Stimulated activated CD8-positive, alpha-beta memory T cell treated with anti-CD3 and anti-CD28 coated beads, Interleukin-7, amount 100 ng/mL, for 24 hours (primary cell): ENCODE measurements around the gene CPT1B.
"Not testable (repeated sequence)": the region's sequence is repeated elsewhere in the genome, so short reads cannot be mapped to it uniquely, and the experiment has no call there.

Experiments
- DNase-seq: peaks from one replicate; pipeline ENCODE4 v3.0.0-alpha.2; 2020; ENCODE audit warnings: low read depth

Gene CPT1B

DNA sequence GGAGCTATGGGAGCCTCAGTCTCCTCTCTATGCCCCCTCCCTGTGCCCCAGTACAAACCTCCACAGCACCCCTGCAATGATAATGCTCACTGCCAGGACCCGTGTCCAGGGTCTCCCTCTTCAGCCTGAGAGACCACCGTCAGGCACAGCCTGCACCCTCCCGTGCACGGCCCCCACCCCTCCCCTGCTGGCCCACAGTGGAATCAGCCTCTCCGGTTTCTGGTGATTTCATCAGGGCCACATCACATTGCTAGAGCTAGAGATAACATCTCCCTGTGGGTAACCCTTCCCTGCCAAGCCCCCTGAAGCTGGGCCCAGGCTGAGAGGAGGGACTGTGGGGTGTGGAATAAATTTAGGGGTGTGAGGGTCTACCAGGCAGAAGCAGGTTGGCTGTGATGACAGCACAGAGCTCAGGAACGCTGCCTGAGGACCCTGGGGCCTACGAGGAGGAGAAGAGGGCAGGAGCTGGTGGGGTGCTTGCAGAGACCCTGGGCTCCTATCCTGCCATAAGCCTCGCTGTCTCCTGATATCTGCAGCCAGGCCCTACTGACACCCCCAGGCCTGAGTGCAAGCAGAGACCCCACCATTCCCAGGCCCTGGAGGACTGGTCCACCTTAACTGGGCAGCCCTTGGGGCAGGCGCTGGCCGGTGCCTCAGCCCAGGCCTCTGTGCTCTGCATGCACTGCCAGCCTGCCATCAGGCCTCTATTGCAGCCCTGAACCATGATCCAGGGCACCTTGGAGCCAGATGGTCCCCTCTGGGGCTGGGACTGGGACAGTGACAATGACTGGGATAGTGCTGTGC is 32.5 kb downstream of the CPT1B start, which contains the start of gene KLHDC7B:
Gene KLHDC7B (plus strand): TSS at position 378 of the 804 bp plus-strand sequence. CDS start 345 bp downstream, at position 723.
- DNase-seq = no peak

DNA sequence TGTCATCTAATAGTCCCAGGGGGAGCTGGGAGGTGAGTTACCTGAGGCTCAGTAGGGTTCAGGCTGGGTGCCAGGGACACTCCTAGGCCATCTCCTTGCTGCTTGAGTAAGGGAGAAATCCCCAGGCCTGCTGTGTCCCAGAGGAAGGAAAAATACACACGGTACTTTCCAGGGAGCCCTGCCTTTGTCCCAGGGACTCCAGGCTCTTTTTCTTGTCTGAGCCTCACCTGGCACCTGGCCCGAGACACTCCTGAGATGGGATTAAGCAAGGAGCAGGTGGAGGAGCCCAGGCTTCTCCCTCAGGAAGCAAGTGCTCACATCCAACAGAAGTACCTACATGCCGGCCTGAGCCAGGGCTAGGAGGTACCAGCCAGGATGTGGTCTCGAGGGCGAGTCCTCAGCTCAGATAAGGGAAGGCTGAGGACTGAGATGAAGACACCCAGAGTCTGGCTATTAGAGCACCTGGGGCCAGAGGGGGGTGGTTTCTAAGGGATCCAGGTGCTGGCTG is 33.4 kb downstream of the CPT1B start:
- no peak for DNase-seq

DNA sequence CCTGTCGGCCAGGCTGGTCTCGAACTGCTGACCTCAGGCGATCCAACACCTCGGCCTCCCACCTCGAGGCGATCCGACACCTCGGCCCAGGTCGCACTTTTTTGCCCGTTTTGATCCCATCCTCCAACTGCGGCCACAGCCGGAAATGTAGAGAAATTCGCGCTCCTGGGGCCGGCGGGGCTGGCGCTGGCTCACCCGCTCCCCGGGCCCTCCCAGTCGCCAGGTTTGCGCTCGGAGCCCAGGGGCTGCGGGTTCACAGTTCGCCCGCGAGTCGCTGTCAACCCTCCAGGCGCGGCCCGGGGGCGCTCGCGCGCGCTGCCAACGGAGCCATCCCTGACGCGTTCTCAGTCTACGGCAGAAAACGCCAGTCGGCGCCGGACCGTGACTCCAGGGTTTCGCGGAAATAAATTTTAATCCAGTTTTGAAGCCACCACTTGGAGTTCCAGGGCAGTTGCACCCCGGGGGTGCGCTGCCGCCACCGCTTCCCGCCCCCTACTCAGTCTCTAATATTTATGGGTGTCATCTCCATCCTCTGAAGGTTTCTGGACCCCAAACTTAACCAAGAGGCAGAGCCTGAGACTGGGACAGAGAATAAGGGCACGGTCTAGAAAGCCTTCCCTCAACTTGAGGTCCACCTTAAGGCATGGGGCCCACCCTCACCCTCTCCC is 34.0 kb downstream of the CPT1B start:
- DNase-seq = peak; percentile 63

DNA sequence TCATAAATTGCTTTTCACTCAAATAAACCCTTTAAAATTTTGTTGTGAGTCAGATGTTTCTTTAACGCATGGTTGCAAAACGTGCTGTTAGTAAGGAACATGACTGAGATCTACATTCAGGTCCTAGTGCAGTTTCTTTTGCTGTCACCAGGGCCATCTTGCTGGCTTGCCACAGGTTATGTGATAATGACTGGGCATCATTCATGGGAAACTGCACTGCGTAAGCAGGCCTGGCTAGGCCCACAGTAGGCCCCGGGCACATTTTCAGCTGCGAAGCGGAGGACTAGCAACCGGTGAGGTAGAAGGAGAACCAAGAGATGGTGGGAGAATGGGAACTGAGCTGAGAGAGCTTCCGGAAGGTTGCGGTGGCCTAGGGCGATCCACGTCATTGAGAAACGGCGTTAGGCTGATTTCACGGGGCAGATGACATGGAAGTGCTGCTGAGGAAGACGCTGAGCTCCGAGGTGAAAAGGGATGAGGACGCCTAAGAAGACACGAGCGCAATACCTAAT is 35.8 kb downstream of the CPT1B start:
- no peak for DNase-seq

DNA sequence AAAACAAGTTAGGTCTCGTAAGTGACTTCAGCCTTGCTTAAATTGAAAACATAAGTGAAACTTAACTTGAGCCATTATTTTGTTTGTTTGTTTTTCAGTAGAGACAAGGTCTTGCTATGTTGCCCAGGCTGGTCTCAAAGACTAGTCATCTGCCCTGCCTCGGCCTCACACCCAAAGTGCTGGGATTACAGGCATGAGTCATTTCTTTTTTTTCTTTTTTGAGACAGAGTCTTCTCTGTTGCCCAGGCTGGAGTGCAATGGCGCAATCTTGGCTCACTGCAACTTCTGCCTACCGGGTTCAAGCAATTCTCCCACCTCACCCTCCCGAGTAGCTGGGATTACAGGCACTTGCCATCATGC is 36.6 kb downstream of the CPT1B start:
- DNase-seq = not testable (repeated sequence)

DNA sequence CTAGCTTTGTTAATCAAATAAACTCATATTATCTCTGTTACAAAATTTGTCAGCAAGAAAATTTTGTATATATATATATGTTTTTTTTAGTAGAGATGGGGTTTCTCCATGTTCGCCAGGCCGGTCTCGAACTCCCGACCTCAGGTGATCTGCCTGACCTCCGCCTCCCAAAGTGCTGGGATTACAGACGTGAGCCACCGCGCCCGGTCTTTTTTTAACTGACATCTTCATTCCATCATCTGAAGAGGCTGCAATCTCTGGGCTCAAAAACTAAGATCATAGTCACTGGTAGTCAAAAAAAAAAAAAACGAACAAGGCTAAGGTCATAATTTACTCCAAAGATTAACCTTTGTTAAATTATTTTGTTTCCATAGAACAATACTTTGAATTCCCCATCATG is 37.8 kb downstream of the CPT1B start:
- no peak for DNase-seq

DNA sequence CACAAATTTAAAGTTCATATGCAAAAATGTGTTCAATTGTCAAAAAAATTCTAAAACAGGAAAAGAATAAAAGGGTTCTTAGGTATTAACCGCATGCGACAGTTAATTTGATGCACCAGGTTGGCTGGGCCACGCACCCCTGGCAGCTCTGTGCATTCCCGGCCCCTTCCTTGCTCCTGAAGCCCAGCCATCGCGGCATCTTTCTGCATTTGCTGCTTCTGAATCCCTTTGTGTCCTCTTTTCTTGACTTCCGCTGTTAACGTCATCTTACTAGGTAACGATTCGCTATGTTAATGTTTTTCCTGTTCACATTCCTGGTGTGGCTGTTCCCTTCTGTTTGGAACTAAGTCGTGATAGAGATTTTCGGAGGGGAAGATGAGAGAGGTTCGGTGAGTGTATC is 40.5 kb downstream of the CPT1B start:
- no peak for DNase-seq

DNA sequence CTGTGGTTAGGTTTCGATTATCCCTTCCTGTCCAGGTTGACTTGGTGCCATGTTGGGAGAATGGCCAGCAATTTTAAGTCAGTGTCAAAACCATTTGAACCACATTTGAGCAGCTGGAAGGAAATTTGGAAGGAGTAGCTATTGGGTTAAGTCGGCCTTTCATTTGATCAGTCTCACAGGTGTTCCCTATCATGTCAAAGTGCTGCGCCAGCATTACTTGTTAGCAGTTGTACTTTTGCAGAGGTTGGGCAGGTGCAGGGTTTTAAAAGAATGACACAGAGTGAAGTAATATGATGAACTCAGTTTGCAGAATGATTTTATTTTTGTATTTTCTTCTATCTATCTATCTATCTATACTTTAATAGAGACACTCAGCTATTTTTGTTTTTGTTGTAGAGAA is 42.0 kb downstream of the CPT1B start:
- DNase-seq = no peak

DNA sequence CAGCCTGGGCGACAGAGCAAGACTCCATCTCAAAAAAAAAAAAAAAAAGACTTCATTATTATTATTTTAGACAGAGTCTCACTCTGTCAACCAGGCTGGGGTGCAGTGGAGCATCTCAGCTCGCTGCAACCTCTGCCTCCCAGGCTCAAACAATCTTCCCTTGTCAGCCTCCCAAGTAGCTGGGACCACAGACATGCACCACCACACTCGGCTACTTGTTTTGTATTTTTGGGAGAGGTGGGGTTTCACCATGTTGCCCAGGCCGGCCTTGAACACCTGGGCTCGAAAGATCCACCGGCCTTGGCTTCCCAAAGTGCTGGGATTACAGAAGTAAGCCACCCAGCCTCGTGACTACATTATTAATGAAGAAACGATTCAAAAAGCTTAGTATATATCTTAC is 43.1 kb downstream of the CPT1B start:
- DNase-seq = no peak

DNA sequence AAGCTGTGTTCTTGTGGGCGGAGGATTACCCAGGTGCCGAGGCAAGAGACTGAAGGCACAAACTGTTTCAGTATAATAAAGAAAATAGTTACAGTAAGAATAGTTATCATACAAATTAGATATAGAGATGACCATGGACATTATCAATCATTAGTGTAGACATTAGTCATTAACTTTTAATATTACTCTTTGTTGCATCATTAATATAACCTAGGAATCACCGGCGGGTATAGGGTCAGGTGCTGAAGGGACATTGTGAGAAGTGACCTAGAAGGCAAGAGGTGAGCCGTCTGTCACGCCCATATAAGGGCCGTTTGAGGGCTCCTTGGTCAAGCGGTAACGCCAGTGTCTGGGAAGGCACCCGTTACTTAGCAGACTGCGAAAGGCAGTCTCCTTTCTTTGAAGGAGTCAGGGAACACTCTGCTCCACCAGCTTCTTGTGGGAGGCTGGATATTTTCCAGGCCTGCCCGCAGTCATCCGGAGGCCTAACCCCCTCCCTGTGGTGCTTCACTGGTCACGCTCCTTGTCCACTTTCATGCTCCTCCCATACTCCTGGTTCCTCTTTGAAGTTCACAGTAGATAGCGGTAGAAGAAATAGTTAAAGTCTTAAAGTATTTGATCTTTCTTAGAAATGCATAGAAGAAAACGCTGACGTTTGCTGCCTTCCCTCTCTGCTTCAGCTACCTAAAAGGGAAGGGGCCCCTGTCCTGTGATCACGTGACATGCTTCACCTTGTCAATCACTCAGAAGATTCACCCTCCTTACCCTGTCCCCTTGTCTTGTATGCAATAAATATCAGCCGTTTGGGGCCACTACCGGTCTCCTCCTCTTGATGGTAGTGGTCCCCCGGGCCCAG is 44.1 kb downstream of the CPT1B start:
- not testable (repeated sequence) for DNase-seq

DNA sequence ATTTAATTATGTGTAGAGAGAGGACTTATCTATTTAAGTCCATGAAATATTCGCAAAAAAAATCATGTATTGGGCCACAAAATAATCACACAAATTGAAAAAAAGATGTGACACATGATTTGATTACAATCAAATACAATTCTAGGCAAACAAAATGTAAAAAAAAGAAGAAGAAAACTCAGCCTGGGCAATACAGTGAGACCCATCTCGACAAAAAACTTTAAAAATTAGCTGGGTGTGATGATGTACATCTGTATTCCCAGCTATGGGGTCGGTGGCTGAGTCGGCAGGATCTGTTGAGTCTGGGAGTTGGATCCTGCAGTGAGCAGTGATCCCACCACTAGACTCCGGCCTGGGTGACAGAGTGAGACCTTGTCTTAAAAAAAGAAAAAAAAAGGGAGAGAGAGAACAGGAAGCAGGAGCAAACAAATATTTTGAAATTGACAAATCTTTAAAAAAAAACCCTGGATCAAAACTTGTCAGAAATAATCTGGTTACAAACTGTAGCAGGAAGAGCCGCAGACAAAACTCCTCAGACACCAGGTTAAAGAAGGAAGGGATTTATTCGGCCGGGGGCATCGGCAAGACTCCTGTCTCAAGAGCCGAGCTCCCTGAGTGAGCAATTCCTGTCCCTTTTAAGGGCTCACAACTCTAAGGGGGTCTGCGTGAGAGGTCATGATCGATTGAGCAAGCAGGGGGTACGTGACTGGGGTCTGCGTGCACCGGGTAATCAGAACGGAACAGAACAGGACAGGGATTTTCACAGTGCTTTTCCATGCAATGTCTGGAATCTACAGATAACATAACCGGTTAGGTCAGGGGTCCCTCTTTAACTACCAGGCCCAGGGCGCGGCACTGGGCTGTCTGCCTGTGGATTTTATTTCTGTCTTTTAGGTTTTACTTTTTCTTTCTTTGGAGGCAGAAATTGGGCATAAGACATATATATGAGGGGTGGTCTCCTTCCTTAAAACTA is 45.1 kb downstream of the CPT1B start:
- no peak for DNase-seq

DNA sequence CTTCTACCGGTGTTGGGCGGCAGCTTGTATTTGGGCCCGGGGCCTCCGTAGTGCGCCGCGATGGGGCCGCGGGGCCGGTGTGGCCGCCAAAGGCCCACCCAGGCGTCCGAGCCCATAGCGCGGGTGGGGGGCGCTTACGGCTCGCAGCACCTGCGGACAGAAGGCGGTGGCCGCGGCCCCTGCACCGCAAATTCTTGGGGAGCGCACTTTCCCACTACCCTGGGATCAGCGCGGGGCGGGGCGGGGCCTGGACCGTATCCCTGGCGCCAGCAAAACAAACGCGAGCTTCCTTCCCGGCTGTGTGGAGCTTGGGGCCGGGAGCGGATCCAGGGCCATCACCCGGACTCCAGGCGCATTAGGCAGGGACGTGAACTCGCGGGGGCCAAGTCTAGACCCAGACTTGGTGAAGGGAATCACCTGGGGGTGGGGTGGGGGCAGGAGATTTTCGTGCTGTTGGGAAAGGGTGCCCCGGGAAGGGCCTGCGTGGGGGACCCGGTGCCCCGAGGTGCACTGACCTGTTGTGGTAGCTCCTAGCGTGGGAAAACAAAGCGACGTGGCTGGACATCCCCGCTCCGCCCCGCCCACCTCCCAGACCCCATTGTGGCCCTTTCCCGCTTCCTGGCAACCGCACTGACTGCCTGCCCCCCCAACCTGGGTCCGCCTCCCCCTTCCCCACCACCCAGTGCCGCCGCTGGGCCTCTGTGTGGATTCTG is 46.1 kb downstream of the CPT1B start:
- DNase-seq = no peak

DNA sequence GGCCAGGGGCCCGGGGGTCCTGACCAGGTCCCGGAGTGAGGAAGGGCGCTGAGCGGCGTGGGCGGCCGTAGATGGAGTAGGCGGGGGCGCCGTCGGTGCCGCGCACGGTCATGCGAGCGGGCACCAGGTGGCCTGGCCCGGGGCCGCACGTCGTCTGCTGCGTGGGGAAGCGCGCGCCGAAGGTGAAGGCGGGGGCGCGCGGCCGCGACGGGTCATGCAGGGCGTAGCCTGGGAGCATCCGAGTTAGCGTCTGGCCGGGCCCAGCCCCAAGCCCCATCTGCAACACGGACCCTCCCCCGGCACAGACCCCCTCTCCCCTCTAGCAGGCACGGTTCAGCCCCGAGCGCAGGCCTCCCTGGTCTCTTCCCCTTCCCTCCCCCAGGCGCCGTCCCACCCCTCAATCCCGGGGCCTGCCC is 46.7 kb downstream of the CPT1B start:
- DNase-seq = peak; percentile 41

DNA sequence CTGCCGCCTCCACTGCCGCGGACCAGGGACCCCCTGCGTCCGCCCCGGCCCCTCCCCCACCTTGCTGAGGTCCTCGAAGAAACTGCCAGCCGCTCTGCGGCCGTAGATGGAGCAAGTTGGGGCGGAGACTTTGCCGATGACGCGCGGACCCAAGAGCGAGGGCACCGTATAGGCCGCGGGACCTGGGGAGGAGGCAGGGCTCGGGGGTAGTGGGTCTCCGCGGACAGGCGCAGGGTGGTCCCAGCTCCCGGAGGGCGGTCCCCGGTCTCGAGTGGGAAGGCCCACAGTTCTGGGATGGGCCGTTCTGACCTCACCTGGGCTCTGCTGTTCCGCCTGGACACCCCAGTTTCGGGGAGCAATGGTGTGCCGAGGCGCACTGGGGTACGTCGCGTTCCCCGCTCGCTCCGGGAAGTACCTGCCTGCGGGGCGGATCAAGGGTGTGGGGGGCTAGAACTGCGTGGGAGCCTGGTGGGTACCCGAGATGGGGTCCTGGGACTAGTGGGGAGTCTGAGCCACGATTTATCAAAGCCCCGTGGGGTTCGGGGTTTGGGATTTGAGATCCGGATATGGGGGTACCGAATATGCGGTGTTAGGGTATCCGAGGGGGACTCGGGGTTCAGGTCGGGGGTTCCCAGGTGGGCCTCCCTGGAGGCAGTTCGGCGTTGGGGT is 47.2 kb downstream of the CPT1B start:
- DNase-seq = peak; percentile 70

DNA sequence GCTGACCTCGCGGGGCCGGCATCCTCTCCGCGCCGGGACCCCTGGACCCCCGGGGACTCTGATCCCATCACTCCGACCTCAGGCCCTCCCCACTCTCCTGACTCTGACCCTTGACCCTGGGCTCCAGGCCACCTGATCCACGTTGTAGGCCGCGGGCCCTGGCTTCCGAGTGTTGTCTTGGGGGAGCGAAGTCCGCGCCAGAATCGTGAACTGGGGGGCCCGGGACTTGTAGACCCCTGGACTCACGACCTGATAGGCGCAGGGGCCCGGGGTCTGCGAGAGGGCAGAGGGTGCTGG is 47.7 kb downstream of the CPT1B start:
- DNase-seq = no peak

DNA sequence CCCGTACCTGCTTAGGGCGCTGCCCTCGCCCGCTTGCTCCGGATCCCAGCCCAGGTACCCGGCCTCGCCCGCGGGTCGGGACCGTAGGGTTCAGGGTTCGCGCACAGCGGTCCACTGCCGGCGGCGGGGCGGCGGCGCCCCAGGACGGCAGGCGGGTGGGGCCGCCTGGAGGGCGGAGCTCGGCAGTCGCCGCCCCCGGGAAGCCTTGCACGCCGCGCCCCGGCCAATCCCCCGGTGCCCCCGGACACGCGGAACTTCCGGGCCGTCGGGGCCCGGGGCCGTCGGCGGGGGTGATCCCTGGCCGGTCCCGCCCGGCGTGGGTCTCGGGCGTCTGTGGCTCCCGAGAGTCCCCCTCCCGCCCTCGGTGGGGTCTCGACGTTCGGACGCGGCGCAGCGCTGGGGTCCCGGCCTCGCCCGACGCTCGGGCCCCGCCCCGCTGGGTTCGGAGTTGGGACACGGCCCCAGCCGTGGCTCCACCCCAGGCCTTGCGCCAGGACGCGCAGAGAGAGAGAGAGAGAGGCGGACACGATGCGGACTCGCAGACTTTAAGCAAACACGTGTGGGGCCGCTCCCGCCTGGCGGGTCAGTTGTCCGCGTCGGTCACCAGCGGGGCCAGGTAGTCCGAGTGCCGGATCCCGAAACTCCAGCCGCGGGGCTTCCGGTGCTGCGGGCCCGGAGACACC is 48.2 kb downstream of the CPT1B start, which contains the start of gene TYMP:
Gene TYMP (minus strand): TSS at position 116 of the 683 bp plus-strand sequence. CDS start 303 bp downstream, outside the sequence.
- peak; percentile 48 for DNase-seq

DNA sequence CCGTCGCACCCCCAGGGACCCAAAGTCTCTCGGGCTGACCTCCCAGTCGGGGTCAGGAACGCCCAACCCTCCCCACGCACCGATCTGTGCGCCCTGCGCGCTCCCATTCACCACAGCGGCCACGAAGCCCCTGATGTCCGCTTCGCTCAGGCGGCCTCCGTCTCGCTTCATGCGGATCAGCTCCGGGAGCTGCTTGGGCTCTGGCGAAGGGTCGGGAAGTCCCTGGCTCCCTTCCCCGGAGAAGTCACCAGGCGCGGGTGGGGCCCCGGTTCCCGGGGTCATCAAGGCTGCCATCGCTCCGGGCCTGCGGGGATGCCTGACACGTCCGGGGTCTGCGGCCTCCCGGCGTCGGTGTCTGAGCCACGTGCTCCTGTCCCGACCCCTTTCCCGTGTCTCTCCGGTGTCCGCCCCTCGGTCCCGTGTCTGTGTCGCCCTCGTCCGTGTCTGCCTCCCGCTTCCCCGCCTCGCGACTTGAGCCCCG is 48.8 kb downstream of the CPT1B start:
- DNase-seq = no peak

DNA sequence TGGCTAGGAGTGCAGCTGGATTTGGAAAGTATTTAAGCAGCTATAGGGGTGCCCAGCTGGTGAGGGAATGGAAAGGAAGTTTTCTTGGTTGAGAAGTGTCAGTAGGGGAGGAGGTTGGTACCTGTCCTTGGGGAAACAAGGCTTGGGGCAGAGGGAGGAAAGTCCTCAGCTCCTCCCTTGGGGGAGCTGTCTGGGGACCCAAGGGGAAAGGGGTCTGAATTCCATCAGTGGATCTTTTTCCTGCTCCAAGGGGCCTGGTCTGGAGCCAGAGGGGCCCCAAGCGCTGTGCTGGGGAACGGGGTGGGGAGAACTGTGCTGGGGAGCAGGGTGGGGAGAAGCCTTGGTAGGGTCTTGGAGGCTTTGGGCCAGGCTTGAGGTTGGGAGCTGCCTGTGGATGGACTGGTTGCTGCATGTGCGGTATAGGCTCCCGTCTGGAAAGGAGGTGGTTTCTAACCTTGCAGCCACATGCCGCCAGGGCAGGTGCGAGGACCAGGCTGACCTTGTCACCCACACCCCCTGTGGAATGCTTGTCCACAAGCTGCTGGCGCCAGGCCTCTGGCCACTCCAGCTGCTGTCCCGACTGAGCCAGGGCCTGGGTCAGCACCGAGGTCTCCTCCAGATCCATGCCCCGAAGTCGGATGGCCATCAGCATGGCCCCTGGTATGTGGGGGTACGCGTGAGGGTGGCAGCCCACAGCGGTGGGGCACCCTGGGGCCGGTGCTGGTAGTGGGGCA is 49.4 kb downstream of the CPT1B start:
- no peak for DNase-seq
